IPS-18c (cell line): ENCODE measurements around the gene LINC01488.

ENCODE experiments used
- H3K4me3 ChIP-seq: 2 replicates; pipeline ENCODE4 v1.7.0; 2013; ENCODE audit warnings: low read depth, mild to moderate bottlenecking, low read length, moderate library complexity; ENCODE audit not compliant: insufficient read depth
- H3K9me3 ChIP-seq: one replicate; pipeline ENCODE4 v1.6.1; 2013; ENCODE audit warnings: mild to moderate bottlenecking, low read length, moderate library complexity; ENCODE audit not compliant: control insufficient read depth, insufficient read depth

LINC01488 gene

GRCh38 chr11:69510471-69511357 lies 29.3 kb downstream of the LINC01488 start:
- no peak overlapping the region for H3K4me3 ChIP-seq
- H3K9me3 ChIP-seq: no peaks in the 10 kb centered on the region

- Histone ChIP-seq H3K9me3 (no peaks in the 10 kb centered on the region), H3K4me3 (no peak overlapping the region)
Measured at GRCh38 chr11:69511358-69512055, 30.0 kb downstream of the LINC01488 start.

- no peak overlapping the region for H3K4me3 ChIP-seq
- H3K9me3 ChIP-seq: no peaks in the 10 kb centered on the region
Measured at GRCh38 chr11:69512136-69512535, 30.7 kb downstream of the LINC01488 start.

GRCh38 chr11:69512790-69513189 lies 31.3 kb downstream of the LINC01488 start:
- H3K9me3 ChIP-seq: no peaks in the 10 kb centered on the region
- no peak overlapping the region for H3K4me3 ChIP-seq

- H3K4me3 ChIP-seq: no peak overlapping the region
- H3K9me3 ChIP-seq: no peaks in the 10 kb centered on the region
Measured at GRCh38 chr11:69513196-69513595, 31.7 kb downstream of the LINC01488 start.

- H3K9me3 ChIP-seq: no peaks in the 10 kb centered on the region
- no peak overlapping the region for H3K4me3 ChIP-seq
Measured at GRCh38 chr11:69513663-69514224, 32.3 kb downstream of the LINC01488 start.

- no peak overlapping the region for H3K4me3 ChIP-seq
Measured at GRCh38 chr11:69514771-69515170, 33.3 kb downstream of the LINC01488 start.

GRCh38 chr11:69515271-69516245 lies 34.1 kb downstream of the LINC01488 start:
- Histone ChIP-seq H3K4me3 (no peak overlapping the region), H3K9me3 (no peaks in the 10 kb centered on the region)

More at GRCh38 chr11:69514771-69515170, 33.3 kb downstream of the LINC01488 start:
- H3K9me3 ChIP-seq: no peaks in the 10 kb centered on the region

GRCh38 chr11:69516526-69516925 lies 35.1 kb downstream of the LINC01488 start:
- H3K4me3 ChIP-seq: no peak overlapping the region
- H3K9me3 ChIP-seq: no peaks in the 10 kb centered on the region

GRCh38 chr11:69518081-69518950 lies 36.9 kb downstream of the LINC01488 start:
- Histone ChIP-seq H3K9me3 (no peaks in the 10 kb centered on the region), H3K4me3 (no peak overlapping the region)

GRCh38 chr11:69520186-69520916 lies 38.9 kb downstream of the LINC01488 start:
- H3K9me3 ChIP-seq: no peaks in the 10 kb centered on the region
- no peak overlapping the region for H3K4me3 ChIP-seq

GRCh38 chr11:69521457-69521856 lies 40.0 kb downstream of the LINC01488 start:
- Histone ChIP-seq H3K9me3 (no peaks in the 10 kb centered on the region), H3K4me3 (no peak overlapping the region)

GRCh38 chr11:69523453-69523852 lies 42.0 kb downstream of the LINC01488 start:
- H3K9me3 ChIP-seq: no peaks in the 10 kb centered on the region
- H3K4me3 ChIP-seq: no peak overlapping the region

GRCh38 chr11:69524291-69524882 lies 42.9 kb downstream of the LINC01488 start:
- no peaks in the 10 kb centered on the region for H3K9me3 ChIP-seq

GRCh38 chr11:69524991-69525411 lies 43.5 kb downstream of the LINC01488 start:
- no peak overlapping the region for H3K4me3 ChIP-seq
- H3K9me3 ChIP-seq: peaks cover 2% of the 10 kb centered on the region

More at GRCh38 chr11:69524291-69524882, 42.9 kb downstream of the LINC01488 start:
- H3K4me3 ChIP-seq: no peak overlapping the region
